GM18873 (cell line): Measurements from ENCODE around the gene EEF2KMT.

Source experiments
- ATAC-seq: cut with Tn5 transposase; IDR thresholded peaks from one replicate; pipeline ENCODE4 v1.9.1; 2021; ENCODE audit warnings: mild to moderate bottlenecking, moderate library complexity, moderate number of reproducible peaks; ENCODE audit not compliant: unreplicated experiment, low FRiP score

EEF2KMT gene

GRCh38 chr16:5071681-5072333, 25.8 kb downstream of the EEF2KMT start, which contains the start of gene ALG1:
TSS of gene ALG1 (plus strand) at chr16:5071843. CDS start at chr16:5071850, 7 bp downstream.
- ATAC-seq = peak; percentile 75

- ATAC-seq = no peak
These were observed 26.3 kb downstream of the EEF2KMT start for GRCh38 chr16:5071341-5071680.

- no peak for ATAC-seq
These were observed 27.0 kb downstream of the EEF2KMT start for GRCh38 chr16:5070431-5071186.

- ATAC-seq = no peak
These were observed 27.7 kb downstream of the EEF2KMT start for GRCh38 chr16:5069854-5070253.

GRCh38 chr16:5069048-5069447, 28.5 kb downstream of the EEF2KMT start:
- ATAC-seq = no peak

GRCh38 chr16:5066511-5066910, 31.1 kb downstream of the EEF2KMT start:
- ATAC-seq = no peak

- ATAC-seq = no peak
These were observed 31.8 kb downstream of the EEF2KMT start, which contains the start of gene C16orf89 for GRCh38 chr16:5065813-5066212. TSS of gene C16orf89 (minus strand) at chr16:5065956. CDS start at chr16:5065908, 48 bp downstream.

GRCh38 chr16:5065326-5065725, 32.3 kb downstream of the EEF2KMT start:
- no peak for ATAC-seq

- ATAC-seq = no peak
These were observed 32.7 kb downstream of the EEF2KMT start for GRCh38 chr16:5064915-5065314.

- no peak for ATAC-seq
These were observed 34.5 kb downstream of the EEF2KMT start for GRCh38 chr16:5062790-5063765.

- no peak for ATAC-seq
These were observed 35.5 kb downstream of the EEF2KMT start for GRCh38 chr16:5062051-5062450.

GRCh38 chr16:5060073-5060641, 37.4 kb downstream of the EEF2KMT start:
- no peak for ATAC-seq

GRCh38 chr16:5059386-5060072, 38.1 kb downstream of the EEF2KMT start:
- no peak for ATAC-seq

GRCh38 chr16:5058476-5058875, 39.1 kb downstream of the EEF2KMT start:
- ATAC-seq = no peak

- no peak for ATAC-seq
These were observed 41.2 kb downstream of the EEF2KMT start for GRCh38 chr16:5056352-5056751.

- no peak for ATAC-seq
These were observed 42.4 kb downstream of the EEF2KMT start for GRCh38 chr16:5054876-5055865.

- no peak for ATAC-seq
These were observed 50.7 kb downstream of the EEF2KMT start for GRCh38 chr16:5046914-5047313.

GRCh38 chr16:5045499-5046115, 52.0 kb downstream of the EEF2KMT start:
- no peak for ATAC-seq
